ENCODE data around the gene PRDM4.

DNA sequence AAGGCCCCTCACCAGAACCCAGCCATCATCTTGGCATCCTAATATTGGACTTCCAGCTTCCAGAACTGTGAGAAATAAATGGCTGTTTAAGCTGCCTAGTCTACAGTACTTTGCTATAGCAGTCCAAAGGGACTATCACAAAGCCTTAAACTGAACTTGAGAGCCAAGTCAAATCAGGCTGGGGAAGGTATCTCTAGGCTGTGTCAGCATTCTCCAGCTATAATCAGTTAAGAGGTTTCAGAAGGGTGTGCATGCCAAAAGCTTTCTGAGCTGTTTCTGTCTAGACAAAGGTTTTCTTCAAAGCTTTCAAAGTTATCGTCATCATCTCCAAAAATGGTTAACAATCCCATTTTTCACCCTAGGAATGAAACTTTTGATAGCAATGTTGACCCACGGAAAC, 21.1 kb upstream of the PRDM4 start:
- TF ChIP-seq, protein P1, sequence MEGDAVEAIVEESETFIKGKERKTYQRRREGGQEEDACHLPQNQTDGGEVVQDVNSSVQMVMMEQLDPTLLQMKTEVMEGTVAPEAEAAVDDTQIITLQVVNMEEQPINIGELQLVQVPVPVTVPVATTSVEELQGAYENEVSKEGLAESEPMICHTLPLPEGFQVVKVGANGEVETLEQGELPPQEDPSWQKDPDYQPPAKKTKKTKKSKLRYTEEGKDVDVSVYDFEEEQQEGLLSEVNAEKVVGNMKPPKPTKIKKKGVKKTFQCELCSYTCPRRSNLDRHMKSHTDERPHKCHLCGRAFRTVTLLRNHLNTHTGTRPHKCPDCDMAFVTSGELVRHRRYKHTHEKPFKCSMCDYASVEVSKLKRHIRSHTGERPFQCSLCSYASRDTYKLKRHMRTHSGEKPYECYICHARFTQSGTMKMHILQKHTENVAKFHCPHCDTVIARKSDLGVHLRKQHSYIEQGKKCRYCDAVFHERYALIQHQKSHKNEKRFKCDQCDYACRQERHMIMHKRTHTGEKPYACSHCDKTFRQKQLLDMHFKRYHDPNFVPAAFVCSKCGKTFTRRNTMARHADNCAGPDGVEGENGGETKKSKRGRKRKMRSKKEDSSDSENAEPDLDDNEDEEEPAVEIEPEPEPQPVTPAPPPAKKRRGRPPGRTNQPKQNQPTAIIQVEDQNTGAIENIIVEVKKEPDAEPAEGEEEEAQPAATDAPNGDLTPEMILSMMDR (IDR thresholded peaks at IDR 0.05): no peak
- TF ChIP-seq, protein P2, sequence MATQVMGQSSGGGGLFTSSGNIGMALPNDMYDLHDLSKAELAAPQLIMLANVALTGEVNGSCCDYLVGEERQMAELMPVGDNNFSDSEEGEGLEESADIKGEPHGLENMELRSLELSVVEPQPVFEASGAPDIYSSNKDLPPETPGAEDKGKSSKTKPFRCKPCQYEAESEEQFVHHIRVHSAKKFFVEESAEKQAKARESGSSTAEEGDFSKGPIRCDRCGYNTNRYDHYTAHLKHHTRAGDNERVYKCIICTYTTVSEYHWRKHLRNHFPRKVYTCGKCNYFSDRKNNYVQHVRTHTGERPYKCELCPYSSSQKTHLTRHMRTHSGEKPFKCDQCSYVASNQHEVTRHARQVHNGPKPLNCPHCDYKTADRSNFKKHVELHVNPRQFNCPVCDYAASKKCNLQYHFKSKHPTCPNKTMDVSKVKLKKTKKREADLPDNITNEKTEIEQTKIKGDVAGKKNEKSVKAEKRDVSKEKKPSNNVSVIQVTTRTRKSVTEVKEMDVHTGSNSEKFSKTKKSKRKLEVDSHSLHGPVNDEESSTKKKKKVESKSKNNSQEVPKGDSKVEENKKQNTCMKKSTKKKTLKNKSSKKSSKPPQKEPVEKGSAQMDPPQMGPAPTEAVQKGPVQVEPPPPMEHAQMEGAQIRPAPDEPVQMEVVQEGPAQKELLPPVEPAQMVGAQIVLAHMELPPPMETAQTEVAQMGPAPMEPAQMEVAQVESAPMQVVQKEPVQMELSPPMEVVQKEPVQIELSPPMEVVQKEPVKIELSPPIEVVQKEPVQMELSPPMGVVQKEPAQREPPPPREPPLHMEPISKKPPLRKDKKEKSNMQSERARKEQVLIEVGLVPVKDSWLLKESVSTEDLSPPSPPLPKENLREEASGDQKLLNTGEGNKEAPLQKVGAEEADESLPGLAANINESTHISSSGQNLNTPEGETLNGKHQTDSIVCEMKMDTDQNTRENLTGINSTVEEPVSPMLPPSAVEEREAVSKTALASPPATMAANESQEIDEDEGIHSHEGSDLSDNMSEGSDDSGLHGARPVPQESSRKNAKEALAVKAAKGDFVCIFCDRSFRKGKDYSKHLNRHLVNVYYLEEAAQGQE (IDR thresholded peaks at IDR 0.05; ENCODE audit: insufficient read depth in 1 of 2, low read depth in 2 of 2, low read length in 1 of 2): no peak
- no peak for TF ChIP-seq POLR2AphosphoS5 (IDR thresholded peaks at IDR 0.05; ENCODE audit: low read depth, low read length)
